Measurements from ENCODE around the gene ARRB1. TPM values are rescaled to one million over a fixed set of nuclear protein-coding genes. Genes with fewer than 3 reads are reported as not detected.

The ARRB1 gene
- total and polyA plus RNA-seq, 2 of the 13 experiments (the other 11 are each of a cell fraction or from before 2014, with no cell fraction given) = 22.5 to 35.7 TPM

DNA sequence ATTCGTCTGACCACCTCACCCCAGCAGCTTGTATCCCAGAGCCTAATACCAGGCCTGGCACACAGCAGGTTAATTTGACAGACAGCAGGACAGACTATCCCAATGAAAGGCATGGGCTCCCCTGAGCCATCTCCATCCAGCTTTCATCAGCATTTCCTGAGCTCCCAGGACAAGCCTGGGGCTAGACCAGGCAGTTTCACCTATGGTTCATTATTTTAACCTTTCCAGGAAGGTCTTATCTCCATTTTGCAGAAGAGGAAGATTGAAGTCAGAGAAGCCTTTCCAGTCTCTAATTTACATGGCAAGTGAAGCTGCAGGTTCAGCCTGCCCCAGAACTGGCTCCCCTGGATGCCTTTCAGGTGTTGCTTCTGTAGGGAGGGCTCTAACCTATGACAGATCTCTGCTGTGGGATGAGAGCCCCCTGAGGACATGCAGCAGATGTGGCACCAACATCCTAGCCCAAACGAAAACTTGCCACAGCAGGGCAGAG lies 17.0 kb downstream of the ARRB1 start:
- no peak overlapping the region for H3K4me3 ChIP-seq (replicated peaks in 1 of 3; ENCODE audit: insufficient read depth in 1 of 3, low read depth in 2 of 3, low read length in 3 of 3)
- POLR2A ChIA-PET = no interaction called here
- no peaks in the 10 kb centered on the region for H3K27me3 ChIP-seq (ENCODE audit: control insufficient read depth in 1 of 2, insufficient read depth in 2 of 2, low read length in 2 of 2)
- intact Hi-C loops (cut with micrococcal nuclease; ENCODE audit: unreplicated experiment) = no loop called here
- peaks cover 37% of the 10 kb centered on the region for H4K20me1 ChIP-seq (ENCODE audit: insufficient read depth, low read length)
- ATAC-seq = no peak
- DNase-seq (ENCODE audit: low spot score) = no peak
- in situ Hi-C loops (cut with HindIII; ENCODE audit: extremely low pct_ligation_motif_present, low pct_unique_long_range_greater_than_20kb) = no loop called here
- H3K27ac ChIP-seq (ENCODE audit: extremely low read length, insufficient read depth, low read length) = no peak overlapping the region
- CTCF ChIA-PET (ENCODE audit: low intra/inter-chr PET ratio, low total read pairs) = no interaction called here
- no peak for FAIRE-seq
- no peak overlapping the region for H3K4me2 ChIP-seq (ENCODE audit: low read depth, low read length)
- peaks cover 39% of the 10 kb centered on the region for H3K4me1 ChIP-seq (ENCODE audit: insufficient read depth, low read length)
- no TSS peak for BruUV-seq (replicated peaks)
- WGBS (ENCODE audit: low lambda C conversion rate) = 97% methylated on average over 2 of the region's 2 CpGs
- TF ChIP-seq RFXANK (CRISPR knock-in tag; IDR thresholded peaks at IDR 0.05) (no peak), NBN (conservative IDR thresholded peaks at IDR 0.05) (no peak), ZSCAN30 (CRISPR knock-in tag; IDR thresholded peaks at IDR 0.05) (no peak), ZNF770 (CRISPR knock-in tag; IDR thresholded peaks at IDR 0.05) (no peak), ATAD3A (CRISPR knock-in tag; IDR thresholded peaks at IDR 0.05) (no peak), GZF1 (CRISPR knock-in tag; IDR thresholded peaks at IDR 0.05) (no peak), ZNF879 (CRISPR knock-in tag; IDR thresholded peaks at IDR 0.05) (no peak), SMAD1 (CRISPR knock-in tag; IDR thresholded peaks at IDR 0.05; ENCODE audit: borderline replicate concordance, low read depth) (no peak), ZNF713 (CRISPR knock-in tag; IDR thresholded peaks at IDR 0.05) (no peak), KAT7 (CRISPR knock-in tag; IDR thresholded peaks at IDR 0.05; ENCODE audit: borderline replicate concordance) (no peak), CAMTA2 (CRISPR knock-in tag; IDR thresholded peaks at IDR 0.05; ENCODE audit: borderline replicate concordance) (no peak), TRAFD1 (CRISPR knock-in tag; IDR thresholded peaks at IDR 0.05; ENCODE audit: borderline replicate concordance) (no peak)
- TF ChIP-seq, protein P1, sequence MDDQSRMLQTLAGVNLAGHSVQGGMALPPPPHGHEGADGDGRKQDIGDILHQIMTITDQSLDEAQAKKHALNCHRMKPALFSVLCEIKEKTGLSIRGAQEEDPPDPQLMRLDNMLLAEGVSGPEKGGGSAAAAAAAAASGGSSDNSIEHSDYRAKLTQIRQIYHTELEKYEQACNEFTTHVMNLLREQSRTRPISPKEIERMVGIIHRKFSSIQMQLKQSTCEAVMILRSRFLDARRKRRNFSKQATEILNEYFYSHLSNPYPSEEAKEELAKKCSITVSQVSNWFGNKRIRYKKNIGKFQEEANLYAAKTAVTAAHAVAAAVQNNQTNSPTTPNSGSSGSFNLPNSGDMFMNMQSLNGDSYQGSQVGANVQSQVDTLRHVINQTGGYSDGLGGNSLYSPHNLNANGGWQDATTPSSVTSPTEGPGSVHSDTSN (CRISPR knock-in tag; IDR thresholded peaks at IDR 0.05; ENCODE audit: borderline replicate concordance) = no peak
- H3K9me3 ChIP-seq (ENCODE audit: low read length) = no peaks in the 10 kb centered on the region
- peaks cover 53% of the 10 kb centered on the region for H3K79me2 ChIP-seq (ENCODE audit: insufficient read depth, low read length)
- peaks cover 10% of the 10 kb centered on the region in 2 experiments; a peak in 4 of 5 replicates for H3K36me3 ChIP-seq (replicated peaks in 1 of 2; ENCODE audit: control insufficient read depth in 1 of 2, insufficient read depth in 2 of 2, low read length in 2 of 2)
- H3K9ac ChIP-seq (ENCODE audit: insufficient read depth, low read depth, low read length) = no peak overlapping the region
- H2AFZ ChIP-seq (ENCODE audit: low read length) = no peak overlapping the region
